ENCODE results near the gene ISCA2.
"Not testable (repeated sequence)": the region's sequence is repeated elsewhere in the genome, so short reads cannot be mapped to it uniquely, and the experiment has no call there.

The ISCA2 gene

GRCh38 chr14:74493343-74494261 lies at the start of gene ISCA2:
Gene ISCA2, plus strand, starts transcription at chr14:74493765. Its CDS starts 10 bp downstream, at chr14:74493775.
- DNase-seq: peak; percentile 98

GRCh38 chr14:74444866-74445265 lies 48.7 kb upstream of the ISCA2 start:
- DNase-seq: no peak

- DNase-seq: not testable (repeated sequence)
Measured at GRCh38 chr14:74454397-74454796, 39.2 kb upstream of the ISCA2 start.

DNA sequence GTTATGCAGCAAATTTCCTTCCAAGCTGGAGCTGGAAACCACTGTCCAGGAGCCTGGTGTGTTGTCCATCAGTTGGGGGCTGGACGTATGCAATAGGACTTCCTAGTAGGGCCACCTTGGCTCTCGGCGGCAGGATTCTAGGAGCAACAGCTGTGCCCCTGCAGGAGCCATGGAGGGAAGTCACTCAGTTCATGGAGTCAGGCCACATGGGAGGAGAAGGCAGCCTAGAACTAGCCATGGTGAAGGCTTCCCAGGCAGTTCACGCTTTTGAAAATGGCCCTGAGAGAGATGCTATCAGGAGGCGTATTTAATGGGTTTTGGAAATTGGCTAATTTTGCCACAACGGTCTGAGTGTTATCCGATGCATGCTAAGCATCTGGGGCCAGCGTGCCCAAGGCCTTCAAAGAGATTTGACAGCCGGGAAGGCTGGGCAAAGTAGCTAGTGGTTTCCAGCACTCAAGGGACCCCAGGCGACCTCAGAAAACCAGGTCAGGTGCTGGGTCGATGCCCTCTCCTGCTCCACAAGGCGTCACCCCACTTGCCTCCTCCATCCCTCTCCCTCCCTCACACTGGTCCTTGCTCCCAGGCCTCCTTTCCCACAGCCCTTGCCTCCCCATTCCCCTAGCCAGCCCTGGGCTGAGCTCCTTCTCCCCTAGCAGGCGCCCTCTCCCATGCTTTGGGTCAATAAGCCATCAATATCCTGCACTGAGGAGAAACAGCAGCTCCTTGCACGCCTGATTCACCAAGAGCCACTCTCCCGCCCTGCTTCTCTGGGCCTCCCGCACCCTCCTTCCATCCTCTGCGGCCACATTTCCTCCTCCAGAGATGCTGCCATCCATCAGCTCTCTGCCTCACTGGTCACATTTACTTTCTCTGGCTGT lies 36.6 kb upstream of the ISCA2 start:
- DNase-seq: no peak

DNA sequence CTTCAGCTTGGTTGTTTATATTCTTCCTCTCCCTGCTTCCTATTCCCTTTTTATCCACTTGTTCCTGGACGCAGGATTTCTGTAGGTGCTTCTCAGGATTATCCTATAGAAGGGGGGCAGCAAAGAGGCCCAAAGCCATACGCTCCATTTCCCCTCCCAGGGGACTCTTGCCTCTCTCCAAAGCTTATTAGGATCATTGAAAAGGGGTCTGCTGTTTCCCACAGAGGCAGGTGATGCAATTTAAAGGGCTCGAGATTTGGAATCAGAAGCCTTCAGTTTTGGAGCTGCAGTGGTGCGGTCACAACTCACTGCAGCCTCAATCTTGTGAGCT lies 36.0 kb upstream of the ISCA2 start:
- no peak for DNase-seq

DNA sequence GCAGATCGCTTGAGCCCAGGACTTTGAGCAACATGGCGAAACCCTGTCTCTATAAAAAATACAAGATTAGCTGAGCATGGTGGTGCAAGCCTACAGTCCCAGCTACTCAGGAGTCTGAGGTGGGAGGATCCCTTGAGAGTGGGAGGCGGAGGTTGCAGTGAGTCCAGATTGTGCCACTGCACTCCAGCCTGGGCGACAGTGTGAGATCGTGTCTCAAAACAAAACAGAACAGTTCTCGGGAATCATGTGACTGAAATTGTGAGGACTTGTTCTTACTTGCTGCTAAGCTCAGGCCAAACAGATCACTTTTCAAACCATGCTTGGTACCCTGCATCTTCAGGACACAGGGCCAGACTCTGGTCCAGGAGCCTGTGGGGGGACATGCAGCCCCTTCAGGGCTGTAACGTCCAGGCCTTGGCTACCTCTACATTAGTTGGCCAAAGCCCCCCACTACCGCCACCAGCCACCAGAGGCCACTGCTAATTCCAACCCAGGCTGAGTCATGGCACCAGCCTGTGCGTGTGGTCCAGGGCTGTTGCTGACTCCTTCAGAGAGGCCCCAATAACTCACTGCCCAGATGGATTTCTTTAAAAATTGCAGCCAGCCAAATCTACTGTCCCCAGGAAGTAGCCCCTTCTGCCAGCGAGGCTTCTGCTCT lies 34.1 kb upstream of the ISCA2 start:
- peak; percentile 20 for DNase-seq

- no peak for DNase-seq
Measured at GRCh38 chr14:74459976-74460375, 33.6 kb upstream of the ISCA2 start.

- no peak for DNase-seq
Measured at GRCh38 chr14:74462993-74463392, 30.6 kb upstream of the ISCA2 start.

DNA sequence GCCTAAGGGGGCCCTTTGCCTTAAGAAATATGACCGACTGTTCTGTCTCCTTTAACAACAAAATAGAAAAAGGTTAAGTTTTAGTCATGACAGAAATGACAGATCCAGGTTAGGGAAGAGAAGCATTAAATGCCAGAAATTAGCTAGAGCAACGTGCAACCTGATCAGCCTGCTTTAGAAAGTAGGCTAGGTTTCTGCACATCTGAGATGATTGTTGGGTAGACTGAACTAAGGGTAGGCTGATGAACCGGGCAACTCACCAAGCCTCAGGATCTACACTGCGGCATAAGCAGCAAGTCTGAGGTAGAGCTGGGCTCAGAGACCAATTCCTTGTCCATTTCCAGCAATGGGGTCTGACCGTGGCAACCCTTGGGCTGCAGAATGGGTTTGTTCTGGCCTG lies 29.9 kb upstream of the ISCA2 start:
- no peak for DNase-seq

GRCh38 chr14:74464785-74465184 lies 28.8 kb upstream of the ISCA2 start:
- no peak for DNase-seq

DNA sequence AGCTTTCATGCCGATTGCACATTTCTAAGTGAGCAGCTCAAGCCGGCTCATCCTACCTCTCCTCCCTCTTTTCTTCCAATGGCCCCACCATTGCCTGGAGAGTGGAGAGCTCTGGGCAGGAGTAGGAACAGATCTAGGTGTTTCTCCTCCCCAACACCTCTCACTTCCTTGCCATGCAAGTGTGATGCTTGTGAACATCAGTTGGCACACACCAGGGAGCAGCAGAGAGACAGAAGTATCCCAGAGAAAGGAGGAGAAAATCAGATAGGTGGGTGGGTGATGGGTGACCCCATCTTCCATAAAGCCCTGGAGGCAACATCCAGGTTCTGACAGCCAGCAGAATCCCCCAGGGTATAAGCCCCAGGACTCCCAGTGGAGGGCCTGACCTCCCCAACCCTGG lies 28.2 kb upstream of the ISCA2 start:
- no peak for DNase-seq

DNA sequence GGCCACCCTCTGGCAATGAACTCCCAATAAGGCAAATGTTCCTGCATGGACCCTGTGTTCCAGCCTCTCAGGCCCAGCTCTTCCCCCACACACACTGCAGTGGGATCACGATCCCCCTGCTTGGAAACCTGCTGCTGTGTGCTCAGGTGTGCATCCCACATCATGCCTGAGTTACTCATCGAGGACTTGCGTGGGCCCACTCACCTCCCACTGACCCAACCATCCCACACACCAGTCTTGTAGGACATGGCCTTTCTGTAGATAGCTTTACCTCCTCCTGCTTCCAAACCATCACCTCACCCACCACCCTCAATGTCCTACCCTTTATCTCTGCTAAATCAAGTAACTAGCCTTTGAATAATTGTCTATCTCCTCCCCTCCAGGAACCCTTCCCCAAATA lies 25.1 kb upstream of the ISCA2 start:
- no peak for DNase-seq

DNA sequence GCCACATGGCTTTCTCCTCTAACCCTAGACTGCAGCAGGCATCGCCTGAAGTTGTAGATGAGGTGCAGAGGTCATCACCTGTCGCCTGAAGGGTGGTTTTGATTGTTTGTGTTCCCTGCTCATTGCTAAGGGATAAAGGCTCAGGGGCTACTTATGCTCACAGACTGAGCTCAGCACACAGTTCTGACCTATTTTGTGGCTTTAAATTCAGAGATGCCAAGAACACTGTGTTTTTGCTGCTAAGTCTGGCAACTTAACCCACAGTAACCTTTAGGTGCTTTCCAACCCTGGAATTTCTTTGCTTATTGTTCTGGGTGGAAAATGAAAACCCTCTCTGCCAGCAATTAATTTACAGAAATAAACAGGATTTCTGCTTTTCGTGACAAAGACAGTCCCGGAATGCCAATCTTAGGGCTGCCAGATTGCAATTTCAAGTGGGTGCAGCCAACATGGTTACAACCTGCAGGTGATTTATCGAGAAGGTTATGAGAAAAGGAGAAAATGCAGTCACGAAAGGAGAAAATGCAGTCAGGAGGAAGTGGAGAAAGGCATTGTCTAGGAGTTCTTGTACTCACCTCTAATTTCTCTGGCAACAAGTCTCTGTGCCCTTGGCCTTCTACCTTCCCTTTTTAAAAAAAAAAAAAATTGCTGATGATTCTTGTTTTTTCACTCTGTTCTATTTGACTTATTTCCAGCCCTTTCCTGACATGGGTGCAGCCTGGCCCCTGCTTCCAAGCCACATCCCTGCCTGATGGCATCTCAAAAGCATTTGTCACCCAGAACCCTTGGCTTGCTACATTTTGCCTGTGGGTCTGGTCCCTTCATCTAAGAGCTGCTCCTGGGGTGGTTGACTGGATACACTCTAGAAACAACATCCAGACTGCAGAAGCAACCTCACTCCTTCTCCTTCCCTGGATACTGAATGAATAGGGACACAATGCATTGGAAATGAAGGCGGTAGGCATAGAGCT lies 23.7 kb upstream of the ISCA2 start:
- DNase-seq: no peak

DNA sequence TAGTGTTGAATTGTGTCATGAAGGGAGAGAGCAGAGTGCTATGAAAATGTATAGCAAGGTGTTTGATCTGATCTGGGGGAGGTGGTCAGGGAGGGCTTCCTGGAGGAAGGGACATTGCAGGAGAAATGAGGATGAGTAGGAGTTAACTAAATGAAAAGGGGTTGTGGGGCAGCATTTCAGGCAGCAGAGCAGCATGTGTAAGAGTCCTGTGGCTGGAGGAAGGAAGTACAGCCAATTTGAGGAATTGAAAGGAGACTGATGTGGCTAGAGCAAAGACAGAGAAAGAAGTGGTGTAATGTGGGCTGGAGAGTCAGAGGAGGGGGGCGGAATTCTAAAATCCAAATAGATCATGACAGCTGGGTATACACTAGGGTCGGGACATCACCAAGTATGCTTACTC lies 21.0 kb upstream of the ISCA2 start:
- no peak for DNase-seq

- DNase-seq: no peak
Measured at GRCh38 chr14:74474376-74474775, 19.2 kb upstream of the ISCA2 start.

DNA sequence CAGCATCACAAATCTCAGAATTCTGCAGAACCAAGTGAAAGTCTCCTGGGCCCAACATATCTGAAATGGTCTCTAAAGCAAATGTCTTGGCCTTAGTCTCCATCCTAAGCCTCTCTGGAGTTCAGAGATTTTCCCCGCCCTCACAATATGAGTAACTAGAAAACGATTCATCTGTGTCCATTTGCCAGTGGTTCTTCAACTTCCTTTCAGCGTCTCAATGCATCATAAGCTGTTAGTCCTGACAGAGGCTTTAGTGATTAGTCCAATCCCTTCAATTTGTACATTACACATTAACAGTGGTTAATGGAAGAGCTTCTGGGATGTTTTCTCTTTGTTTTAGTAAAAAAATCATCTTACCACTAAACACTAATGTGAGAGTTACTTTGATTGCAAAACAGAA lies 17.9 kb upstream of the ISCA2 start:
- peak; percentile 30 for DNase-seq

- no peak for DNase-seq
Measured at GRCh38 chr14:74476107-74476506, 17.5 kb upstream of the ISCA2 start.

- DNase-seq: no peak
Measured at GRCh38 chr14:74476607-74477006, 17.0 kb upstream of the ISCA2 start.

- no peak for DNase-seq
Measured at GRCh38 chr14:74478996-74479635, 14.4 kb upstream of the ISCA2 start.

GRCh38 chr14:74480046-74480445 lies 13.5 kb upstream of the ISCA2 start:
- no peak for DNase-seq

DNA sequence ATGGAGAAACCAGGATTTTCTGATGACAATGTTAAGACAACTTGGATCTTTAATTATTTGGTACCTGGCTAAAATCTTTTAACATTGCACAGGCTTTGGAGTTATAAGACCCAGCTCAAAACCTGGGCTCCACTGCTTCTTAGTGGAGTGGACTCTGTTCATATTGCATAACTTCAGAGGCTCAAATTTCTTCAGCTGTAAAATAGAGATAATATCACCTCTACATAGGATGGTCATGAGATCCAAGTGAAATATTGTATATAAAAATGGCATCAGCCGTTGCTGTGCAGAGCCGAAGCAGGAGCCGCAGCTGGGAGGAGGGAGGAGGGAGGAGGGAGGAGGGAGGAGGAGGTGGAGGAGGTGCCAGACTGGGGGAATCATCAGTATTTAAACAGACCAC lies 11.0 kb upstream of the ISCA2 start:
- DNase-seq: no peak

GRCh38 chr14:74483321-74483720 lies 10.2 kb upstream of the ISCA2 start:
- no peak for DNase-seq

Data from amniotic stem cell (primary cell).